Measurements from ENCODE around the gene RANBP17. TPM values are rescaled to one million over a fixed set of nuclear protein-coding genes. Genes with fewer than 3 reads are reported as not detected.

The RANBP17 gene
- total RNA-seq, 1 donor from 2014 or later: 22.0 TPM

DNA sequence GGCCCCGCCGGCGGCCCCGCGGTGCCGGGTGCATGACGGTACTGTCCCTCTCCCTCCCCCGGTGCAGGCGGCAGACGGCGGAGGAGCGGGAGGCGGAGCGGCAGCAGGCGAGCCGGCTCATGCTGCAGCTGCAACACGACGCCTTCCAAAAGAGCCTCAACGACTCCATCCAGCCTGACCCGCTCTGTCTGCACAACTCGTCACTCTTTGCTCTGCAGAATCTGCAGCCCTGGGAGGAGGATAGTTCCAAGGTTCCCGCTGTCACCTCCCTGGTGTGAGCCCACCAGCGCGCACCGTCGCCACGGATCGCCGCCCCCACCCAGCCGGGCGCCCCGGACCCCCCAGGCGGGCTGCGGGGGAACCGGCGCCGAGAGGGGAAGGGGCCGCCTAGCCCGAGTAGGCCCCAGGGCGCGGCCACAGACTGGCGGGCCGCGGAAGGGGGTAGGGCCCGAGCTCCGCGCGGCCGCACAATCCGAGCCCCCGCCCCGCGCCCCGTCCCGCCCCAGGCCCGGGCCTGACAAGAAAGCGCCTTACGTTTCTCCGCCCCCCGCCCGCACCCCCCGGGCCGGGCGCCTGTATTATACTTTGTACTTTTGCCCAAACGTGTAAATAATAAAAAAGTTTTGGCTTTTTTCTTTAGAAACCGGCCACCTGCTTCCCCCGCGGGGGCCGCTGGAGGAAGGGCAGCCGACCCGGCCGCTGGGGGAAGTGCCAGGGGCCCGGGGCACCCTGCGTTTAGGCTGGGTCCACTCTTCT is 449.7 kb downstream of the RANBP17 start:
- peak; percentile 73 for DNase-seq (ENCODE audit: extremely low spot score, unreplicated experiment)
- Mint-ChIP-seq H3K27me3 (peaks cover 87% of the 10 kb centered on the region), H3K4me3 (peak overlapping the region; percentile 81), H3K36me3 (peaks cover 3% of the 10 kb centered on the region), H3K4me1 (ENCODE audit: unreplicated experiment) (peaks cover 6% of the 10 kb centered on the region), H3K9me3 (no peaks in the 10 kb centered on the region), H3K27ac (no peak overlapping the region)
- TF ChIP-seq, protein P1, sequence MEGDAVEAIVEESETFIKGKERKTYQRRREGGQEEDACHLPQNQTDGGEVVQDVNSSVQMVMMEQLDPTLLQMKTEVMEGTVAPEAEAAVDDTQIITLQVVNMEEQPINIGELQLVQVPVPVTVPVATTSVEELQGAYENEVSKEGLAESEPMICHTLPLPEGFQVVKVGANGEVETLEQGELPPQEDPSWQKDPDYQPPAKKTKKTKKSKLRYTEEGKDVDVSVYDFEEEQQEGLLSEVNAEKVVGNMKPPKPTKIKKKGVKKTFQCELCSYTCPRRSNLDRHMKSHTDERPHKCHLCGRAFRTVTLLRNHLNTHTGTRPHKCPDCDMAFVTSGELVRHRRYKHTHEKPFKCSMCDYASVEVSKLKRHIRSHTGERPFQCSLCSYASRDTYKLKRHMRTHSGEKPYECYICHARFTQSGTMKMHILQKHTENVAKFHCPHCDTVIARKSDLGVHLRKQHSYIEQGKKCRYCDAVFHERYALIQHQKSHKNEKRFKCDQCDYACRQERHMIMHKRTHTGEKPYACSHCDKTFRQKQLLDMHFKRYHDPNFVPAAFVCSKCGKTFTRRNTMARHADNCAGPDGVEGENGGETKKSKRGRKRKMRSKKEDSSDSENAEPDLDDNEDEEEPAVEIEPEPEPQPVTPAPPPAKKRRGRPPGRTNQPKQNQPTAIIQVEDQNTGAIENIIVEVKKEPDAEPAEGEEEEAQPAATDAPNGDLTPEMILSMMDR (conservative IDR thresholded peaks at IDR 0.05): no peak

DNA sequence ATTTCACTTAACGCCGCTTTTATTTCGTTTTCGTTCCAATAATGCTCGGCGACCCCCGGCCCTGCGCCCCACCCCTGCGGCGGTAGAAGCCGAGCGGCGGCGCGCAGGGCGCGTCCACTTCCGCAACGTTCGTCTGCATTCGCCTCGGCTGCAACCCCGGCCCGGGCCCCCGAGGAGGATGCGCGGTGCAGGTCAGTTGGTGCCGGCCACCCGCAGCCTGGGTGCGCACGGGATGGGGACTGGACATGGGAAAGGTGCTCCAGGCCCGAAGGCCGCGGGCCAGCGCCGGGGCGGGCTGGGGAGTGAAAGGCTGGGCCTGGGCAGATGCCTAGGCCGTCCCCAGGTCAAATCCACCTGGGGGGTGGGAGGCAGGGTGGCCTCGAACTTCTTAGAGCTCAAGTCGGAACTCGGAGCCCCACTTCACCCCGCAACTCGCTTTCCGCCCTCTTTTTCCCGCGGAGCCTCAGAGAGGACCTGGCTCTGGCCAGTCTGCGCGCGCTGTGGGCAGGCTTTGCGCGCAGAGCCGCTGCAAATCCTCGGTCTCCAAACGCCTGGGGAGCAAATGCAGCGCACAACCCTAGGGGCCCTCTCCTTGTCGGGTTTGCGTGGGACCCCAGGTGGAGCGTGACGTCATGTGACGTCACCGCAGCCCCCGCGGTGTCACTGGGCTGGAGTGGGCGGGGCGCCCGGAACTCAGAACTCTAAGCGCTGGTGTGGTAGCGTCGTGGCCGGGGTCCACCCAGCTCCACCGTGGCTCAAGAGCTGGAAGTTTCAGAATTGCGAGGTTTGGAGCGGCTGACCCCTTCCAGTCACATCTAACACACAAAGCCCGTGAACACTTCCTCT is 450.5 kb downstream of the RANBP17 start:
- peaks cover 3% of the 10 kb centered on the region for H3K36me3 Mint-ChIP-seq
- no peaks in the 10 kb centered on the region for H3K9me3 Mint-ChIP-seq
- peak overlapping the region; percentile 82 for H3K4me3 Mint-ChIP-seq
- H3K4me1 Mint-ChIP-seq (ENCODE audit: unreplicated experiment): peaks cover 6% of the 10 kb centered on the region
- TF ChIP-seq, protein P1 (conservative IDR thresholded peaks at IDR 0.05): no peak
- peak overlapping the region; percentile 52 for H3K27ac Mint-ChIP-seq
- peaks cover 87% of the 10 kb centered on the region for H3K27me3 Mint-ChIP-seq
- DNase-seq (ENCODE audit: extremely low spot score, unreplicated experiment): no peak

DNA sequence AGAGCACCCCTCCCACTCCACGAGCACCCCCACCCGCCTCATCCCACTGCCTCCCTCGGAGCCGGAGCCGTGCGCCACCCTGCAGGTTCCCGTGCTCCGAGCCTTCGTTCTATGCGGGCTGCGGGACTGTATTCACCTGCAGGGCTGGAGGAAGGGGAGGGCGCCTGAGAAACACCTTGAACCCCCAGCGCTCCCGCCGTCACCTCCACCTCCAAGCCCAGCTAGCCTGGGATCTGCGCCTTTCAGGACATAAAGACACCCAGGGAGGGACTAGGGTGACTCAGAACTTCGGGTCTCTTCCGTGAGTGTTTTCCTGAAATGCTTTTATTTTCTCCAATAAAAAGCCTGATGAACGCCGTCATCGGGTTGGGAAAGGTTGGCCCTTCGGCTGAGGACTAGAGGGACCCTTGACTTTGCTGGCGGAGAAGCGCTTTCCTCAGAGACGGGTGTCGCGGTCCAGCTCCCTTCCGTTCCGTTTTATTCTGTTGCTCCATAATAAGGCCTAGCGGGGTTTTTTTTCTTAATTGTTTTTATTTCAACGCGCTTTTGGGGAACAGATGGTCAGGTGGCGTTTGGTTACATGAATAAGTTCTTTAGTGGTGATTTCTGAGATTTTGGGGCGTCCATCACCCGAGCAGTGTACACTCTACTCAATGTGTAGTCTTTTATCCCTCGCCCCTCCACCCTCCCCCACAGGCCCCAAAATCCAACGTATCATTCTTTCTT is 451.8 kb downstream of the RANBP17 start:
- H3K27me3 Mint-ChIP-seq: peaks cover 89% of the 10 kb centered on the region
- H3K36me3 Mint-ChIP-seq: no peaks in the 10 kb centered on the region
- H3K27ac Mint-ChIP-seq: peak overlapping the region; percentile 80
- no peaks in the 10 kb centered on the region for H3K9me3 Mint-ChIP-seq
- TF ChIP-seq, protein P1 (conservative IDR thresholded peaks at IDR 0.05): no peak
- peaks cover 6% of the 10 kb centered on the region for H3K4me1 Mint-ChIP-seq (ENCODE audit: unreplicated experiment)
- DNase-seq (ENCODE audit: extremely low spot score, unreplicated experiment): no peak
- H3K4me3 Mint-ChIP-seq: peak overlapping the region; percentile 74

DNA sequence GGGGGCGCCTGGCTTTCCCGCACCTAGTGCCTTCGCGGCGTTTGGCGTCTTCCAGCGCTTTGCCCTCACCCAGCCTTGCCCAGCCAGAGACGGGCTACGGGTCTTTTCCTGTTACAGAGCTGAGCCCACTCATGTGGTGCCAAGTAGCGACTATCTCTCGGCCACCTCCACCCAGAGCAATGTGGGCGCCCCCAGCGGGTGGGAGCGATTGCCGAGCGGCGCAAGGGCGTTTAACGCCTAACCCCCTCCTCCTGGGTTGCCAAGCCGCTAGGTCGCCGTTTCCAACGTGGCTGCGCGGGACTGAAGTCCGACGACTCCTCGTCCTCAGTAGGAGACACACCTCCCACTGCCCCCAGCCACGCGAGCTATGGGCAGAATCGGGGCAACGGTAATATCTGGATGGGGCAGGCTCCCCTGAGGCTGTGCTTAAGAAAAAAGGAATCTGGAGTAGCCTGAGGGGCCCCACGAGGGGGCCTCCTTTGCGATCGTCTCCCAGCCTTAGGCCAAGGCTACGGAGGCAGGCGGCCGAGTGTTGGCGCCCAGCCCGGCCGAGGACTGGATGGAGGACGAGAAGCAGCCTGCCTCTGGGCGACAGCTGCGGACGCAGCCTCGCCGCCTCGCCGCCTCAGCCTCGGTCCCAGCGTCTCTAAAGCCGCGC is 453.0 kb downstream of the RANBP17 start:
- H3K36me3 Mint-ChIP-seq: no peaks in the 10 kb centered on the region
- TF ChIP-seq, protein P1 (conservative IDR thresholded peaks at IDR 0.05): no peak
- H3K27ac Mint-ChIP-seq: no peak overlapping the region
- peaks cover 92% of the 10 kb centered on the region for H3K27me3 Mint-ChIP-seq
- DNase-seq (ENCODE audit: extremely low spot score, unreplicated experiment): no peak
- peak overlapping the region; percentile 31 for H3K4me3 Mint-ChIP-seq
- H3K9me3 Mint-ChIP-seq: no peaks in the 10 kb centered on the region
- peaks cover 6% of the 10 kb centered on the region for H3K4me1 Mint-ChIP-seq (ENCODE audit: unreplicated experiment)

DNA sequence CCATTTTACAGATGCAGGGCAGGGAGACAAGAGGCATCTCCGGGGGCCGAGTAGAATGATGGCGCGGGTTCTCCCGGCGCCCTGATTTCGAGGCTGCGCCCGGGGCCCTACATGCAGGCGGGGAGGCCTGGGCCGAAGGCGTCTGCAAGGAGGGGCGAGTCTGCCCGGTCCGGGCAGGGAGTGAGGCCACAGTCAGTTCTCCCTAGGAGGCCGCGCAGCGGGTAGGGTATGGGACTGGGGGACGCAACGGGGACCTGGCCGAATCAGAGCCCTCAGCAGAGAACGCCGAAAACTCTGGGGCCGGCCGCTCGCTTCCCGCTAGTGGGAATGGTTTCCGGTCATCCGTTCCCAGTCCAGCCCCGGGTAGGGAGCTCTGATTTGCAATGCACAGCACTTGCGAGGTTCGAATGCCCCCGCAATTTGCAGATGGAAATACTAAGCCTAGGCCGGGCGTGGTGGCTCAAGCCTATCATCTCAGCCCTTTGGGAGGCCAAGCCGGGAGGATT is 453.6 kb downstream of the RANBP17 start:
- Mint-ChIP-seq H3K27ac (no peak overlapping the region), H3K27me3 (peaks cover 92% of the 10 kb centered on the region), H3K4me3 (no peak overlapping the region), H3K9me3 (no peaks in the 10 kb centered on the region), H3K4me1 (ENCODE audit: unreplicated experiment) (peaks cover 6% of the 10 kb centered on the region), H3K36me3 (no peaks in the 10 kb centered on the region)
- no peak for DNase-seq (ENCODE audit: extremely low spot score, unreplicated experiment)
- TF ChIP-seq, protein P1 (conservative IDR thresholded peaks at IDR 0.05): no peak

Data from type B pancreatic cell (in vitro differentiated cells).